KG1 (cell line): Measurements from ENCODE around the gene LMOD3.

ENCODE experiments used
- DNase-seq: peaks from one replicate; lab custom pipeline; 2025; lab: John Stamatoyannopoulos, UW

LMOD3 gene

DNA sequence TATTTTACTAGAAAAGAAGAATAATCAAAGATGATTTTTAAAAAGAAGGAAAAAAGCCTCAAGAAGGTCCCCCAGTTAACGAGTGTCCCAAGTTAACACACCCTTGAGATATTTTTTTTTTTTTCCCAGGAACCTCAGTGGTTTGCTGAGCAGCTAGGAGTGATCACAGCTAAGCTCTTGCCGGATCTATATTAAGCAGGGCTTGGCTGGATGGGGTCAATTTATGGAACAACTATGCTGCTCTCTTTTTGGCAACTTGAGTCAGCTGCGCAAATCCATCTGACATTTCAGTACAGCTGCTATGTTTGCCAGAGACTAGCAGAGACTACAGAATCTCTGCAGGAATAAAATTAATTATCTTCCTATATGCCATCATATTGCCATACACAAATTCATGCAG is at the start of gene LMOD3:
Gene LMOD3, minus strand, starts transcription at position 193 of the 400 bp plus-strand sequence. CDS start 209 bp downstream, outside the sequence.
- DNase-seq: no peak

GRCh38 chr3:69172058-69172457 is 49.7 kb upstream of the LMOD3 start:
- DNase-seq: no peak

DNA sequence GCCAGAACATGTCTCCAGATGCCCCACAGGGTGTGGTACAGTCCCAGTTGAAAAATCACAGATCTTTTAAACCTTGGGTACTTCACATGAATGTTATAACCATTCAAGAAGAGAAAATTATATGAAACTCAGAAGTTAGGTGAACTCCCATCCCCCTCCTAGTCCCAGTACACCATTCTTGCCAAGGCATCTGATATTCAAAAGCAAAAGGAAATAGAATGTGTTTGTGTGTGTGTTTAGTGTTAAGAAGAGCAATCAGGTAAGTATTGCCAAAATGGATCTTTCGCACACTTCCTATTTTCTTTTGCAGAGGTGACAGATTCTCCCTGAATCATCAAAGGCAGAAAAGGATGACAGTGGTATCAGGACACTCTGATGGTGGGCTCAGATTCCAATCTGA is 44.1 kb upstream of the LMOD3 start:
- DNase-seq: no peak

- no peak for DNase-seq
Observed at GRCh38 chr3:69165744-69166143, 43.3 kb upstream of the LMOD3 start.

GRCh38 chr3:69164296-69164695 is 41.9 kb upstream of the LMOD3 start:
- DNase-seq: no peak

- DNase-seq: no peak
Observed at GRCh38 chr3:69162308-69162980, 40.0 kb upstream of the LMOD3 start.

- peak; percentile 32 for DNase-seq
Observed at GRCh38 chr3:69161587-69162307, 39.4 kb upstream of the LMOD3 start.

DNA sequence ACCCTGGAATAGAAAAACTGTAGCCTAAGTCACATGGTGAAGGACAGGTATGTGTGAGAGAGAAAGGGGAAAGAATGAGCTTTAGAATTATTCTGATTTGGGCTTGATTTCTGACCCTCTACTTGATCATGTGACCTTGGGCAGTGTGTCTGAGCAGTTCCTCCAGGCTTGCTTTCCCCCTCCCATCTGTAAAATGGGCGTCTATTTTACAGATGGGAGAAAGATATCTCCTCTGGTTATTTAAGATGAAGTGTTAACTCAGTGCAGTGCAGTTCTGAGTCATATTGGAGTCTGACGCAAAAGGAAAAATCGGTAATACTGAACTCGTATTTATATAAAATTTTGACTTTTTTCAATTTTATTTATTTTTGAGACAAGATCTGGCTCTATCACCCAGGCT is 38.1 kb upstream of the LMOD3 start:
- no peak for DNase-seq

GRCh38 chr3:69160107-69160506 is 37.7 kb upstream of the LMOD3 start:
- DNase-seq: no peak

GRCh38 chr3:69149586-69149985 is 27.2 kb upstream of the LMOD3 start:
- DNase-seq: no peak

DNA sequence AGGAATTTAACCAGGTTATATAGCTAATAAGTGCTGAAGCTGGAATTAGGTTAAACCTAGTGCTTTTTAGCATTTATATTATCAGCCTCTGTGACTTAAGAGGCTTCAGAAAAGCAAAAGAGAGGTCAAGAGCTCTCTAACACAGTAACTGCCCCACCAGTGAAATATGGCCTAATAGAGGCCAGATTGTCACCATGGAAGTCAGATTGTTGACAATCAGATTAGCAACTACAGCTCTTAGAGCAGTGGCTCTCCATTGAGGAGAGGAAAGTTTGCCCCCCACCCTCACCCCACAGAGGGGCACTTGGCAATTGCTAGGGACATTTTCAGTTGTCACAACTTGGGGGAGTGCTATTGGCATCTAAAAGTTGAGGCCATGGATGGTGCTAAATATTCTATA is 23.3 kb upstream of the LMOD3 start:
- DNase-seq: no peak

GRCh38 chr3:69144631-69145245 is 22.3 kb upstream of the LMOD3 start:
- DNase-seq: peak; percentile 8

- no peak for DNase-seq
Observed at GRCh38 chr3:69143612-69144011, 21.2 kb upstream of the LMOD3 start.

- DNase-seq: no peak
Observed at GRCh38 chr3:69142797-69143454, 20.5 kb upstream of the LMOD3 start.

- no peak for DNase-seq
Observed at GRCh38 chr3:69142090-69142489, 19.7 kb upstream of the LMOD3 start.

DNA sequence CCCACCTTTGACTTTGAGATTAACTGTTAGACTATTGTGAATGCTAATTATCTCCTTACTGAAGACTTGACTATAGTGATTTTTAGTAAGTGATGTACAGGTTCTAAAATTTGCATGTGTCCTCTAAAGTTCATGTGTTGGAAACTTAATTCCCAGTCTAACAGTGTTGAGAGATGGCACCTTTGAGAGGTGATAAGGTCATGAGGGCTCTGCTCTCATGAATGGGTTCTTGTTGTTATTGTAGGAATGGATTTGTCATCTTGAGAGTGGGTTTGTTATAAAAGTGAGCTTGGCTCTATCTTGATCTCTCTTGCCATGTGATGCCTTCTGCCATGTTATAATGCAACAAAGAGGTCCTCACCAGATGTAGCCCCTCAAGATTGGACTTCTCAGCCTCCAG is 18.9 kb upstream of the LMOD3 start:
- no peak for DNase-seq

GRCh38 chr3:69137412-69137811 is 15.0 kb upstream of the LMOD3 start:
- DNase-seq: no peak

DNA sequence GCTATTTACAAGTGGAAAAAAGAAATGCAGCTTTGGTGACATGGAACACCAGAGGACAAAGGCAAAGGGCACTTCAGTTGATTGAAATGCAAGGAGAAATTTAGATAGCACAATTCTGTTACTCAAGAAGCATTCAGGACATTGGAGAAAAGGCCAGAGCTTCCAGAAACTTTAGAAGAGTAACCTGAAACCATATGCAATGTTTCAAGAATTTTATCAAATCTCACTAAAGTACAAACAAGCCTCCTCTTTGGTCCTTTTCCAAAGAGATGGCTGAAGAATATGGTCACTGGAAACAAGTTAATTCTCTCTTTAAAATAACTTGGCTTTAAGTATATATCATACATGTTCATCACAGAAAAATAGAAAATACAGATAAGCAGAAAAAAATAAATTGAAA is 14.6 kb upstream of the LMOD3 start:
- no peak for DNase-seq

GRCh38 chr3:69130689-69131088 is 8.3 kb upstream of the LMOD3 start:
- DNase-seq: no peak

DNA sequence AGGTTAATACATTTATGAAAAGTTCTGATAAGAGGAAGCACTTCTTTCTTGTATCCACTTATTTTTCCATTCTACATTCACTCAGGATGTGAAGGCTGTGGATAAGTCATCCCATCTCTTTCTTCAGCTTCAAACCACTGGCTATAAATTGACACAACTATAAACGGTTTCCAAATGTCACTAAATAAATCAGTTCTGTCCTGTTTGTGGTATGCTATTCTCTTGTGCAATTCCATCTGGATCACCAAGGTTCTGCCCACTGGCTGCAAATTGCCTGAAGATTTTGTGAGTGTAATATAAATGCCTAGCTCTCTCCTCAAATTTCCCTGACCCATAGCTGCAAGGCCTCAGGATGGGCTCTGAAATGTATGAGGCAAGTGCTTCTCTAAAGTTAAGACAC is 7.1 kb upstream of the LMOD3 start:
- DNase-seq: no peak

GRCh38 chr3:69128509-69128908 is 6.1 kb upstream of the LMOD3 start:
- DNase-seq: no peak

- DNase-seq: no peak
Observed at GRCh38 chr3:69126999-69127398, 4.6 kb upstream of the LMOD3 start.

GRCh38 chr3:69126216-69126615 is 3.8 kb upstream of the LMOD3 start:
- no peak for DNase-seq
